ENCODE data around the gene FOSL2.

GRCh38 chr2:28344756-28345373, 47.8 kb upstream of the FOSL2 start:
- no peak for TF ChIP-seq CTCF (tag by site-specific recombination; IDR thresholded peaks at IDR 0.05)
- no peak for TF ChIP-seq HOXA7 (CRISPR knock-in tag; IDR thresholded peaks at IDR 0.05; ENCODE audit: borderline replicate concordance)
- TF ChIP-seq ZNF169 (tag by site-specific recombination; IDR thresholded peaks at IDR 0.05): no peak
- TF ChIP-seq ZNF280D (tag by site-specific recombination; IDR thresholded peaks at IDR 0.05): no peak
- no peak for TF ChIP-seq ZNF785 (tag by site-specific recombination; IDR thresholded peaks at IDR 0.05)
- TF ChIP-seq ZBTB49 (tag by site-specific recombination; IDR thresholded peaks at IDR 0.05; ENCODE audit: low read depth): no peak
- TF ChIP-seq ZBTB7A (tag by site-specific recombination; IDR thresholded peaks at IDR 0.05; ENCODE audit: low read depth): no peak
- no peak for TF ChIP-seq ZNF292 (tag by site-specific recombination; IDR thresholded peaks at IDR 0.05; ENCODE audit: borderline replicate concordance, low read depth)

Measured in HEK293 (cell line).